ENCODE measurements around the gene PCDHGA12.
"Not testable (repeated sequence)": the region's sequence is repeated elsewhere in the genome, so short reads cannot be mapped to it uniquely, and the experiment has no call there.

PCDHGA12 gene

DNA sequence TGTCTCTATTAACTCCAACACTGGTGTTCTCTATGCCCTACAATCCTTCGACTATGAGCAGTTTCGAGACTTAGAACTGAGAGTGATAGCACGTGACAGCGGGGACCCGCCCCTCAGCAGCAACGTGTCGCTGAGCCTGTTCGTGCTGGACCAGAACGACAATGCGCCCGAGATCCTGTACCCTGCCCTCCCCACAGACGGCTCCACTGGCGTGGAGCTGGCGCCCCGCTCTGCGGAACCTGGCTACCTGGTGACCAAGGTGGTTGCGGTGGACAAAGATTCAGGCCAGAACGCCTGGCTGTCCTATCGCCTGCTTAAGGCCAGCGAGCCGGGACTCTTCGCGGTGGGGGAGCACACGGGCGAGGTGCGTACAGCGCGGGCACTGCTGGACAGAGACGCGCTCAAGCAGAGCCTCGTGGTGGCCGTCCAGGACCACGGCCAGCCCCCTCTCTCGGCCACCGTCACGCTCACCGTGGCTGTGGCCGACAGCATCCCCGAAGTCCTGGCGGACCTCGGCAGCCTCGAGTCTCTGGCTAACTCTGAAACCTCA is 7.5 kb upstream of the PCDHGA12 start:
- Histone ChIP-seq H3K27me3 (replicated peaks; ENCODE audit: insufficient read depth, low read length) (peaks cover 35% of the 10 kb centered on the region), H3K4me1 (ENCODE audit: low read length) (0 out of 2 replicates have a peak, but pooled peaks cover 3% of the 10 kb centered on the region), H4K20me1 (ENCODE audit: insufficient read depth, low read length) (no peaks in the 10 kb centered on the region), H3K36me3 (replicated peaks; ENCODE audit: insufficient read depth, low read length) (no peaks in the 10 kb centered on the region), H3K4me2 (ENCODE audit: low read depth, low read length) (no peak overlapping the region), H2AFZ (ENCODE audit: low read length) (no peak overlapping the region), H3K27ac (ENCODE audit: low read length) (no peak overlapping the region), H3K9ac (ENCODE audit: low read length) (no peak overlapping the region), H3F3A (ENCODE audit: insufficient read depth, low read length) (no peaks in the 10 kb centered on the region), H3K9me3 (replicated peaks; ENCODE audit: insufficient read depth, low read length) (no peaks in the 10 kb centered on the region), H3K4me3 (ENCODE audit: low read length) (no peak overlapping the region), H3K9me2 (replicated peaks; ENCODE audit: insufficient read depth, low read length) (no peaks in the 10 kb centered on the region), H3K79me2 (ENCODE audit: low read length) (no peaks in the 10 kb centered on the region)
- TF ChIP-seq EZH2 (optimal IDR thresholded peaks at IDR 0.05; ENCODE audit: low read depth, low read length) (no peak), EZH2phosphoT487 (IDR thresholded peaks at IDR 0.05; ENCODE audit: low read length) (no peak)
- TF ChIP-seq, protein P1, sequence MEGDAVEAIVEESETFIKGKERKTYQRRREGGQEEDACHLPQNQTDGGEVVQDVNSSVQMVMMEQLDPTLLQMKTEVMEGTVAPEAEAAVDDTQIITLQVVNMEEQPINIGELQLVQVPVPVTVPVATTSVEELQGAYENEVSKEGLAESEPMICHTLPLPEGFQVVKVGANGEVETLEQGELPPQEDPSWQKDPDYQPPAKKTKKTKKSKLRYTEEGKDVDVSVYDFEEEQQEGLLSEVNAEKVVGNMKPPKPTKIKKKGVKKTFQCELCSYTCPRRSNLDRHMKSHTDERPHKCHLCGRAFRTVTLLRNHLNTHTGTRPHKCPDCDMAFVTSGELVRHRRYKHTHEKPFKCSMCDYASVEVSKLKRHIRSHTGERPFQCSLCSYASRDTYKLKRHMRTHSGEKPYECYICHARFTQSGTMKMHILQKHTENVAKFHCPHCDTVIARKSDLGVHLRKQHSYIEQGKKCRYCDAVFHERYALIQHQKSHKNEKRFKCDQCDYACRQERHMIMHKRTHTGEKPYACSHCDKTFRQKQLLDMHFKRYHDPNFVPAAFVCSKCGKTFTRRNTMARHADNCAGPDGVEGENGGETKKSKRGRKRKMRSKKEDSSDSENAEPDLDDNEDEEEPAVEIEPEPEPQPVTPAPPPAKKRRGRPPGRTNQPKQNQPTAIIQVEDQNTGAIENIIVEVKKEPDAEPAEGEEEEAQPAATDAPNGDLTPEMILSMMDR (IDR thresholded peaks at IDR 0.05; ENCODE audit: low read length) = no peak
- DNase-seq = no peak

DNA sequence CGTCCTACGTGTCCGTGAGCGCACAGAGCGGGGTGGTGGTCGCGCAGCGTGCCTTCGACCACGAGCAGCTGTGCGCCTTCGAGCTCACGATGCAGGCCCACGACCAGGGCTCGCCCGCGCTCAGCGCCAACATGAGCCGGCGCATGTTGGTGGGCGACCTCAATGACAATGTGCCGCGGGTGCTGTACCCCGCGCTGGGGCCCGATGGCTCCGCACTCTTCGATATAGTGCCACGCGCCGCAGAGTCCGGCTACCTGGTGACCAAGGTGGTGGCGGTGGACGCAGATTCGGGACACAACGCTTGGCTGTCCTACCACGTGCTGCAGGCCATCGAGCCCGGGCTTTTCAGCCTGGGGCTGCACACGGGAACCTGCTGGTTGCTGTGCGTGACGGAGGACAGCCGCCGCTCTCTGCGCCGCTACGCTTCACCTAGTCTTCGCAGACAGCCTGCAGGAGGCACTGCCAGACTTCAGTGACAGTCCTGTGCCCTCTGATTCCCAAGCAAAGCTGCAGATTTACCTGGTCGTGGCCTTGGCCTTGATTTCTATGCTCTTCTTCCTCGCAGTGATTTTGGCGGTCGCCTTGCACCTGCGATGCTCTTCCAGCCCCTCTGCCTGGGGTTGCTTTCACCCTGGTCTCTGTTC is 2.4 kb upstream of the PCDHGA12 start:
- 0 out of 2 replicates have a peak, but pooled peaks cover 12% of the 10 kb centered on the region for H3K27me3 ChIP-seq (replicated peaks; ENCODE audit: insufficient read depth, low read length)
- no peak overlapping the region for H3K27ac ChIP-seq (ENCODE audit: low read length)
- no peaks in the 10 kb centered on the region for H3K79me2 ChIP-seq (ENCODE audit: low read length)
- DNase-seq = no peak
- no peak overlapping the region for H3K4me3 ChIP-seq (ENCODE audit: low read length)
- no peak overlapping the region for H2AFZ ChIP-seq (ENCODE audit: low read length)
- no peaks in the 10 kb centered on the region for H3F3A ChIP-seq (ENCODE audit: insufficient read depth, low read length)
- no peak overlapping the region for H3K9ac ChIP-seq (ENCODE audit: low read length)
- no peaks in the 10 kb centered on the region for H3K36me3 ChIP-seq (replicated peaks; ENCODE audit: insufficient read depth, low read length)
- H3K9me2 ChIP-seq (replicated peaks; ENCODE audit: insufficient read depth, low read length) = no peaks in the 10 kb centered on the region
- TF ChIP-seq, protein P1 (IDR thresholded peaks at IDR 0.05; ENCODE audit: low read length) = no peak
- TF ChIP-seq EZH2 (optimal IDR thresholded peaks at IDR 0.05; ENCODE audit: low read depth, low read length) = no peak
- TF ChIP-seq EZH2phosphoT487 (IDR thresholded peaks at IDR 0.05; ENCODE audit: low read length) = no peak
- H3K4me2 ChIP-seq (ENCODE audit: low read depth, low read length) = no peak overlapping the region
- H3K4me1 ChIP-seq (ENCODE audit: low read length) = no peaks in the 10 kb centered on the region
- no peaks in the 10 kb centered on the region for H4K20me1 ChIP-seq (ENCODE audit: insufficient read depth, low read length)
- H3K9me3 ChIP-seq (replicated peaks; ENCODE audit: insufficient read depth, low read length) = no peaks in the 10 kb centered on the region

DNA sequence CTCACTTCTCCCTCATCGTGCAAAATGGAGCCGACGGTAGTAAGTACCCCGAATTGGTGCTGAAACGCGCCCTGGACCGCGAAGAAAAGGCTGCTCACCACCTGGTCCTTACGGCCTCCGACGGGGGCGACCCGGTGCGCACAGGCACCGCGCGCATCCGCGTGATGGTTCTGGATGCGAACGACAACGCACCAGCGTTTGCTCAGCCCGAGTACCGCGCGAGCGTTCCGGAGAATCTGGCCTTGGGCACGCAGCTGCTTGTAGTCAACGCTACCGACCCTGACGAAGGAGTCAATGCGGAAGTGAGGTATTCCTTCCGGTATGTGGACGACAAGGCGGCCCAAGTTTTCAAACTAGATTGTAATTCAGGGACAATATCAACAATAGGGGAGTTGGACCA is 979 bp downstream of the PCDHGA12 start:
- H3K4me2 ChIP-seq (ENCODE audit: low read depth, low read length) = peak overlapping the region; percentile 77
- H4K20me1 ChIP-seq (ENCODE audit: insufficient read depth, low read length) = no peaks in the 10 kb centered on the region
- no peaks in the 10 kb centered on the region for H3K9me3 ChIP-seq (replicated peaks; ENCODE audit: insufficient read depth, low read length)
- TF ChIP-seq, protein P1 (IDR thresholded peaks at IDR 0.05; ENCODE audit: low read length) = no peak
- TF ChIP-seq EZH2phosphoT487 (IDR thresholded peaks at IDR 0.05; ENCODE audit: low read length) (no peak), EZH2 (optimal IDR thresholded peaks at IDR 0.05; ENCODE audit: low read depth, low read length) (no peak)
- H3K4me1 ChIP-seq (ENCODE audit: low read length) = no peaks in the 10 kb centered on the region
- no peaks in the 10 kb centered on the region for H3K36me3 ChIP-seq (replicated peaks; ENCODE audit: insufficient read depth, low read length)
- H3K4me3 ChIP-seq (ENCODE audit: low read length) = peak overlapping the region; percentile 46; the same call in 1 of the 2 replicates
- no peaks in the 10 kb centered on the region; the same call in 1 of the 2 replicates for H3K27me3 ChIP-seq (replicated peaks; ENCODE audit: insufficient read depth, low read length)
- DNase-seq = no peak
- no peak overlapping the region for H2AFZ ChIP-seq (ENCODE audit: low read length)
- H3K9me2 ChIP-seq (replicated peaks; ENCODE audit: insufficient read depth, low read length) = no peaks in the 10 kb centered on the region
- H3K27ac ChIP-seq (ENCODE audit: low read length) = no peak overlapping the region
- H3K9ac ChIP-seq (ENCODE audit: low read length) = no peak overlapping the region
- H3K79me2 ChIP-seq (ENCODE audit: low read length) = no peaks in the 10 kb centered on the region
- no peaks in the 10 kb centered on the region for H3F3A ChIP-seq (ENCODE audit: insufficient read depth, low read length)

DNA sequence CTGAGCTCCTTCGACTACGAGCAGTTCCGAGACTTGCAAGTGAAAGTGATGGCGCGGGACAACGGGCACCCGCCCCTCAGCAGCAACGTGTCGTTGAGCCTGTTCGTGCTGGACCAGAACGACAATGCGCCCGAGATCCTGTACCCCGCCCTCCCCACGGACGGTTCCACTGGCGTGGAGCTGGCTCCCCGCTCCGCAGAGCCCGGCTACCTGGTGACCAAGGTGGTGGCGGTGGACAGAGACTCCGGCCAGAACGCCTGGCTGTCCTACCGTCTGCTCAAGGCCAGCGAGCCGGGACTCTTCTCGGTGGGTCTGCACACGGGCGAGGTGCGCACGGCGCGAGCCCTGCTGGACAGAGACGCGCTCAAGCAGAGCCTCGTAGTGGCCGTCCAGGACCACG is 2.0 kb downstream of the PCDHGA12 start:
- not testable (repeated sequence) for DNase-seq; H3K27me3 ChIP-seq (replicated peaks; ENCODE audit: insufficient read depth, low read length); H3K9ac ChIP-seq (ENCODE audit: low read length); H4K20me1 ChIP-seq (ENCODE audit: insufficient read depth, low read length); H3K9me2 ChIP-seq (replicated peaks; ENCODE audit: insufficient read depth, low read length); H3K36me3 ChIP-seq (replicated peaks; ENCODE audit: insufficient read depth, low read length); H3K9me3 ChIP-seq (replicated peaks; ENCODE audit: insufficient read depth, low read length); H3K27ac ChIP-seq (ENCODE audit: low read length); H3K4me3 ChIP-seq (ENCODE audit: low read length); H3F3A ChIP-seq (ENCODE audit: insufficient read depth, low read length); H3K79me2 ChIP-seq (ENCODE audit: low read length); H3K4me1 ChIP-seq (ENCODE audit: low read length); H2AFZ ChIP-seq (ENCODE audit: low read length); H3K4me2 ChIP-seq (ENCODE audit: low read depth, low read length)

GRCh38 chr5:141432726-141433125 is 2.4 kb downstream of the PCDHGA12 start:
- H4K20me1 ChIP-seq (ENCODE audit: insufficient read depth, low read length); H3K9ac ChIP-seq (ENCODE audit: low read length); H3K27ac ChIP-seq (ENCODE audit: low read length); DNase-seq; H3K4me3 ChIP-seq (ENCODE audit: low read length); H3K9me2 ChIP-seq (replicated peaks; ENCODE audit: insufficient read depth, low read length); H3K4me1 ChIP-seq (ENCODE audit: low read length); H3F3A ChIP-seq (ENCODE audit: insufficient read depth, low read length); H2AFZ ChIP-seq (ENCODE audit: low read length); H3K27me3 ChIP-seq (replicated peaks; ENCODE audit: insufficient read depth, low read length); H3K79me2 ChIP-seq (ENCODE audit: low read length); H3K4me2 ChIP-seq (ENCODE audit: low read depth, low read length); H3K36me3 ChIP-seq (replicated peaks; ENCODE audit: insufficient read depth, low read length); H3K9me3 ChIP-seq (replicated peaks; ENCODE audit: insufficient read depth, low read length): not testable (repeated sequence)
